Measurements from ENCODE around the gene EFCC1.
A peak's percentile ranks its signal among the peaks of the same experiment; 100 is the strongest.

EFCC1 gene

GRCh38 chr3:129001101-129001805, at the start of gene EFCC1:
TSS of gene EFCC1 (plus strand) at chr3:129001304. CDS start at chr3:129001629, 325 bp downstream.
- FAIRE-seq, result no peak
- DNase-seq (ENCODE audit: low spot score), result peak; percentile 72

GRCh38 chr3:128956440-128956839, 44.7 kb upstream of the EFCC1 start:
- DNase-seq (ENCODE audit: low spot score) (no peak), FAIRE-seq (no peak)

GRCh38 chr3:128965280-128965679, 35.8 kb upstream of the EFCC1 start:
- no peak for FAIRE-seq
- DNase-seq (ENCODE audit: low spot score), result no peak

GRCh38 chr3:128965818-128966217, 35.3 kb upstream of the EFCC1 start:
- FAIRE-seq (no peak), DNase-seq (ENCODE audit: low spot score) (no peak)

- FAIRE-seq (no peak), DNase-seq (ENCODE audit: low spot score) (no peak)
Measured at GRCh38 chr3:128967748-128968355, 33.3 kb upstream of the EFCC1 start.

- DNase-seq (ENCODE audit: low spot score), result peak; percentile 62
- no peak for FAIRE-seq
Measured at GRCh38 chr3:128969993-128970739, 30.9 kb upstream of the EFCC1 start.

- DNase-seq (ENCODE audit: low spot score), result no peak
Measured at GRCh38 chr3:128970740-128971047, 30.4 kb upstream of the EFCC1 start.

GRCh38 chr3:128971421-128972100, 29.5 kb upstream of the EFCC1 start:
- DNase-seq (ENCODE audit: low spot score) (no peak), FAIRE-seq (no peak)

More at GRCh38 chr3:128970740-128971047, 30.4 kb upstream of the EFCC1 start:
- no peak for FAIRE-seq

GRCh38 chr3:128973988-128974564, 27.0 kb upstream of the EFCC1 start:
- no peak for FAIRE-seq
- DNase-seq (ENCODE audit: low spot score), result no peak

- FAIRE-seq, result no peak
- DNase-seq (ENCODE audit: low spot score), result no peak
Measured at GRCh38 chr3:128975276-128975675, 25.8 kb upstream of the EFCC1 start.

- FAIRE-seq (no peak), DNase-seq (ENCODE audit: low spot score) (no peak)
Measured at GRCh38 chr3:128983293-128984069, 17.6 kb upstream of the EFCC1 start.

GRCh38 chr3:128984596-128984995, 16.5 kb upstream of the EFCC1 start:
- no peak for DNase-seq (ENCODE audit: low spot score)
- no peak for FAIRE-seq

- DNase-seq (ENCODE audit: low spot score) (no peak), FAIRE-seq (no peak)
Measured at GRCh38 chr3:128987302-128988100, 13.6 kb upstream of the EFCC1 start.

- FAIRE-seq, result no peak
- no peak for DNase-seq (ENCODE audit: low spot score)
Measured at GRCh38 chr3:128988286-128988685, 12.8 kb upstream of the EFCC1 start.

GRCh38 chr3:128991355-128991895, 9.7 kb upstream of the EFCC1 start:
- FAIRE-seq, result no peak
- DNase-seq (ENCODE audit: low spot score), result no peak

GRCh38 chr3:128992926-128993460, 8.1 kb upstream of the EFCC1 start:
- no peak for DNase-seq (ENCODE audit: low spot score)
- FAIRE-seq, result no peak

- DNase-seq (ENCODE audit: low spot score) (no peak), FAIRE-seq (no peak)
Measured at GRCh38 chr3:128993461-128994172, 7.5 kb upstream of the EFCC1 start, which contains the start of gene CFAP92. TSS of gene CFAP92 (minus strand) at chr3:128994076. CDS start at chr3:128993304, 772 bp downstream.

GRCh38 chr3:128994173-128994512, 7.0 kb upstream of the EFCC1 start:
- DNase-seq (ENCODE audit: low spot score) (no peak), FAIRE-seq (no peak)
